Epithelial cell of proximal tubule (primary cell): Measurements from ENCODE around the gene JRKL. TPM values are rescaled to one million over a fixed set of nuclear protein-coding genes. Genes with fewer than 3 reads are reported as not detected.

Experiments used
- DNase-seq: peaks from one replicate; pipeline ENCODE4 v3.0.0-alpha.2; 2011; ENCODE audit warnings: low read depth
- H3K4me3 ChIP-seq: 2 replicates; pipeline ENCODE4 v1.5.1; 2011; ENCODE audit warnings: low read depth, mild to moderate bottlenecking, low read length
- CTCF ChIP-seq: conservative IDR thresholded peaks from 2 replicates; pipeline ENCODE4 v1.5.1; 2012; ENCODE audit warnings: low read depth, mild to moderate bottlenecking, low read length
- total RNA-seq: library from RNA; depleted of rRNA; stranded (reverse); fragments of >200 nt; gene quantifications from 2 replicates; pipeline ENCODE4 v1.2.3, GENCODE V29; 2015

Gene JRKL
- total RNA-seq, 1 donor from 2014 or later: 7.0 TPM

GRCh38 chr11:96357794-96358193 lies 32.0 kb upstream of the JRKL start:
- TF ChIP-seq CTCF: no peak
- no peak for DNase-seq
- H3K4me3 ChIP-seq: no peak overlapping the region

DNA sequence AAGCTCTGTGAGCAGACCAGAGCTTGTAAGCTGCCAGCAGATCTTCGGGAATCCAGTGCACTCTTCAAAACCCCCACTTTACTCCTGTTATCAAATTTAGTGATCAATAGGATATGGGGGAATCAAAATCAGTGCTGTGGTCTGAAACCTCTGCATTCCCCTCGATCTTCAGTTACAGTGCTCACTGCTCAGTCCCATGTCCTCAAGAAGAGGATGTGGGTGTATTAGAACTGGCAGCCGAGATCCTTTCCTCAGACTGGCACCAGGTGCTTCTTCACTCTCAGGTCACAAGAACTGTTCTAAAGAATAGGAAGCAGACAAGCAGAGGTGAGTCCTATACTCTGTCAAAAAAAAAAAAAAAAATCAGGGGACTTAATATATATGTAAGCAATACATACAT lies 31.5 kb upstream of the JRKL start:
- H3K4me3 ChIP-seq: no peak overlapping the region
- TF ChIP-seq CTCF: no peak
- no peak for DNase-seq

- TF ChIP-seq CTCF: no peak
- H3K4me3 ChIP-seq: no peak overlapping the region
- no peak for DNase-seq
These were observed 28.0 kb upstream of the JRKL start for GRCh38 chr11:96361778-96362177.

DNA sequence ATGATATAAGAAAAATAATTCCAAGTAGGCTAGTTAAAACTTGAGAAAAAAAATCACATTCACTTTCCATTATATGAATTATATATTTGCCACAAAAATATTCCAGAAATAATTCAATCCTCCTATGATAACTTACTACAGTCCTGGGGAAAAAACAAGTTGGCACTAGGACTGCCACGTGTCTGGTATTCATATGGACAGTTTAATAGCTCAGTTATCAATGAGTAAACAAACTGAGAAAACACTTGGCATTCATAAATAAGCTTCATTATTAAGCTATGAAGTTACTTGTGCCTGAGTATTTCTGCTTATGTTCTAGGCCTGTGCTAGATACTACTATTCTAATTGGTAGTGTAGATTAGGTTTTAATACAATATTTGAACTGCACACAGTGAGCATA lies 24.3 kb upstream of the JRKL start:
- no peak for TF ChIP-seq CTCF
- DNase-seq: no peak
- H3K4me3 ChIP-seq: no peak overlapping the region

DNA sequence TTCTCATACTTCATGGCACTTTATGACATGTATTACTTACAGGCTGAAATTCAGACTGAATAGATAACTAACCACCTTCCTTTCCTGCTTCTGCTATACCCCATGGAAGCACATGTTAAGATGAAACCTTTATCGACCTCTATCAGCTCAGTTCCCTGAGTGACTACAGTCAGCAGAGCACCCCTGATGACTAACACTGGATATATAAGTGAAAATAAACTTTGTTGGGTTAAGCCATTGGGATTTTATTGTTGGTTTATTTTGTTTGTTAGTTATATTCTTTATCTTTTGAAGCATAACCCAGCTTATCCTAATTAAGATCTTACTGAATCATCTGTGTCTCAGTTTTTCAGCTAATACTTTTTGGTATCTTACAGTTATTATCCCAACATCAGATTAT lies 23.8 kb upstream of the JRKL start:
- no peak for DNase-seq
- no peak for TF ChIP-seq CTCF
- no peak overlapping the region for H3K4me3 ChIP-seq

- TF ChIP-seq CTCF: no peak
- DNase-seq: no peak
- H3K4me3 ChIP-seq: no peak overlapping the region
These were observed 22.5 kb upstream of the JRKL start for GRCh38 chr11:96367342-96367741.

- TF ChIP-seq CTCF: no peak
- DNase-seq: no peak
- H3K4me3 ChIP-seq: no peak overlapping the region
These were observed 16.0 kb upstream of the JRKL start for GRCh38 chr11:96373826-96374225.
